PC-3 (cell line): ENCODE measurements around the gene SPSB4. TPM values are rescaled to one million over a fixed set of nuclear protein-coding genes. Genes with fewer than 3 reads are reported as not detected.

ENCODE experiments used
- ATAC-seq: fragments of 200-7000 bp; cut with Tn5 transposase; 2 replicates; pipeline ENCODE4 v1.9.1; 2020; ENCODE audit warnings: mild to moderate bottlenecking, moderate library complexity
- BruUV-seq: library from RNA; stranded (reverse); fragments of 400-500 nt; replicated peaks from 2 replicates; lab custom pipeline; 2021; lab: Mats Ljungman, UMichigan
- CTCF ChIA-PET: fragments of 300-600 bp; sonication (Branson Sonifier 250); formaldehyde crosslinking; loops from one replicate; lab custom pipeline; 2022; ENCODE audit warnings: antibody characterized with exemption; lab: Charles Lee
- POLR2A ChIA-PET: fragments of 300-600 bp; sonication (Branson Sonifier 250); formaldehyde crosslinking; loops from one replicate; lab custom pipeline; 2022; ENCODE audit warnings: antibody characterized with exemption; ENCODE audit not compliant: unreplicated experiment; lab: Charles Lee
- DNase-seq: peaks from one replicate; pipeline ENCODE4 v3.0.0-alpha.2; 2015
- H2AFZ ChIP-seq: fragments of 300-600 bp; sonication (generic); 2 replicates; pipeline ENCODE4 v1.6.0; 2016; ENCODE audit warnings: antibody characterized with exemption, low read length
- H3F3A ChIP-seq: fragments of 300-600 bp; sonication (generic); one replicate; pipeline ENCODE4 v1.6.0; 2017; ENCODE audit warnings: antibody characterized with exemption, low read length, control low read depth, mild to moderate bottlenecking; ENCODE audit not compliant: unreplicated experiment
- H3K27ac ChIP-seq: fragments of 300-600 bp; sonication (generic); 2 replicates; pipeline ENCODE4 v1.5.1; 2016; ENCODE audit warnings: mild to moderate bottlenecking, low read length
- H3K27me3 ChIP-seq: fragments of 300-600 bp; sonication (generic); 2 replicates; pipeline ENCODE4 v1.6.1; 2016; ENCODE audit warnings: low read length, mixed read lengths
- H3K36me3 ChIP-seq: fragments of 300-600 bp; sonication (generic); 2 replicates; pipeline ENCODE4 v1.6.1; 2016; ENCODE audit warnings: low read depth, mixed run types, low read length, mixed read lengths
- H3K4me1 ChIP-seq: fragments of 300-600 bp; sonication (generic); 2 replicates; pipeline ENCODE4 v1.5.1; 2016; ENCODE audit warnings: low read length; ENCODE audit not compliant: insufficient read depth
- H3K4me2 ChIP-seq: fragments of 300-600 bp; sonication (generic); 2 replicates; pipeline ENCODE4 v1.6.0; 2016; ENCODE audit warnings: low read length
- H3K4me3 ChIP-seq: fragments of 300-600 bp; sonication (generic); 2 replicates; pipeline ENCODE4 v1.5.1; 2016; ENCODE audit warnings: mild to moderate bottlenecking, low read length, mixed read lengths
- H3K79me2 ChIP-seq: fragments of 300-600 bp; sonication (generic); 2 replicates; pipeline ENCODE4 v1.6.1; 2017; ENCODE audit warnings: low read length, mixed read lengths
- H3K9ac ChIP-seq: fragments of 300-600 bp; sonication (generic); 2 replicates; pipeline ENCODE4 v1.6.0; 2016; ENCODE audit warnings: mild to moderate bottlenecking, low read length
- H3K9me2 ChIP-seq: fragments of 300-600 bp; sonication (generic); replicated peaks from 2 replicates; pipeline ENCODE4 v1.6.1; 2016; ENCODE audit warnings: mixed run types, low read length, mixed read lengths
- H3K9me3 ChIP-seq: fragments of 300-600 bp; sonication (generic); 2 replicates; pipeline ENCODE4 v1.6.1; 2016; ENCODE audit warnings: low read length, mixed read lengths
- H4K20me1 ChIP-seq: fragments of 300-600 bp; sonication (generic); 2 replicates; pipeline ENCODE4 v1.6.1; 2016; ENCODE audit warnings: low read length, mixed read lengths
- CTCF ChIP-seq: fragments of 300-600 bp; sonication (generic); conservative IDR thresholded peaks from 2 replicates; pipeline ENCODE4 v1.5.1; 2017; ENCODE audit warnings: antibody characterized with exemption, low read depth, mild to moderate bottlenecking, low read length
- EZH2 ChIP-seq: fragments of 300-600 bp; sonication (generic); IDR thresholded peaks from one replicate; pipeline ENCODE4 v1.6.1; 2017; ENCODE audit warnings: antibody characterized with exemption, mild to moderate bottlenecking, low read length; ENCODE audit not compliant: unreplicated experiment
- EZH2phosphoT487 ChIP-seq: fragments of 300-600 bp; sonication (generic); IDR thresholded peaks from 2 replicates; pipeline ENCODE4 v1.6.1; 2018; ENCODE audit warnings: mild to moderate bottlenecking, antibody characterized with exemption, low read length, borderline replicate concordance
- intact Hi-C: fragments of 100-400 bp; cut with micrococcal nuclease; formaldehyde crosslinking; loops from 2 replicates; pipeline ENCODE4 v1.9.0; 2023
- total RNA-seq: library from RNA; depleted of rRNA; stranded (reverse); fragments of >200 nt; gene quantifications from 2 replicates; pipeline ENCODE4 v1.2.3, GENCODE V29; 2014

Gene SPSB4
- total RNA-seq, 1 experiment from 2014 or later = not detected

DNA sequence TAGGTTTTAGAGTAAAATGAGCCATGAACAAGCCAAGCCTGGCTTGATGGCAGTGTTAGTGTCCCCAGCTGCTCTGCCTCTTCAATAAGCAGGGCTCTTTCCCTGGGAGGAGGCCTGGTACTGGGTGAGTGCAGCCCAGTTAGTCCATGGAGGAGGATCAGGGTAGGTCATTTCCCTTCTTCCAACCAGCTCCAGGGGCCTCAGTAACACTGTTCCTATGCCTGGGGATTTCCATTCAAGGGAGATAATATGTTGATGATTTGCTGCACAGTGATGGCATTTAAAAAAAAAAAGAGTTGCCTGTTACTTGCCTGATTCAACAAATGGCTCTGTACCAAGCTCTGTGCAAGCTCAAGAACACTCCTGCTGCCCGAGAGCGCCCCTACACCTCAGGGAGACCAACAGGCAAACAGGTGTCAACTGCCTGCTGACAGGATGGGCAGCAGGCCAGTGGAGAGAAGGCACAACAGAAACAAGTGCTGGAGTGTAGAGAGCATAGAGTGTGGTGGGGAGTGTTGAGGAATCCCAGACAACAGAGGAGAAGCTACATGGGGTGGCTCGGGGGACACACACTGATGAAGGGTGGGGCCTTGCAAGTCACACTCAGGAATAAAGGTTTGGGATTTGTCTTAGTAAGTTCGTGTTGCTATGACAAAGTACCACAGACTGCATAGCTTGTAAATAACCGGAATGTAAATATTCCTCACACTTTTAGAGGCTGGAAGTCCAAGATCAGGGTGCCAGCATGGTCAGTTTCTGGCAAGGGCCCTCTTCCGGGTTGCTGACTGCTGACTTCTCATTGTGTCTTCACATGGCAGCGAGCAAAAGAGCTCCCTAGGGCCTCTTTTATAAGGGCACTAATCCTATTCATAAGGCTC lies 101.9 kb downstream of the SPSB4 start:
- no peak overlapping the region for H3K9ac ChIP-seq
- ChIA-PET CTCF (no interaction called here), POLR2A (no interaction called here)

GRCh38 chr3:141153679-141153966 lies 102.5 kb downstream of the SPSB4 start:
- no peak overlapping the region for H3K27ac ChIP-seq
- no peaks in the 10 kb centered on the region for H4K20me1 ChIP-seq
- ATAC-seq (no peak), DNase-seq (no peak)
- POLR2A ChIA-PET = no interaction called here
- CTCF ChIA-PET = no interaction called here
- H3K4me1 ChIP-seq = no peaks in the 10 kb centered on the region
- no peak overlapping the region for H3K4me2 ChIP-seq
- H3K27me3 ChIP-seq = no peaks in the 10 kb centered on the region
- no peaks in the 10 kb centered on the region for H3K9me2 ChIP-seq
- H3F3A ChIP-seq = no peaks in the 10 kb centered on the region
- H3K79me2 ChIP-seq = no peaks in the 10 kb centered on the region
- no peaks in the 10 kb centered on the region for H3K9me3 ChIP-seq
- BruUV-seq = no TSS peak
- TF ChIP-seq EZH2 (no peak), EZH2phosphoT487 (no peak), CTCF (no peak)
- no peak overlapping the region for H3K4me3 ChIP-seq
- H3K36me3 ChIP-seq = no peaks in the 10 kb centered on the region
- no peak overlapping the region for H2AFZ ChIP-seq
- no peak overlapping the region for H3K9ac ChIP-seq
- intact Hi-C loops = no loop called here

More for the DNA sequence above, 101.9 kb downstream of the SPSB4 start:
- Histone ChIP-seq H3F3A (no peaks in the 10 kb centered on the region), H3K4me3 (no peak overlapping the region), H3K79me2 (no peaks in the 10 kb centered on the region), H3K9me2 (no peaks in the 10 kb centered on the region), H4K20me1 (no peaks in the 10 kb centered on the region), H3K27ac (no peak overlapping the region), H3K27me3 (no peaks in the 10 kb centered on the region), H3K4me2 (no peak overlapping the region), H3K9me3 (no peaks in the 10 kb centered on the region), H3K36me3 (no peaks in the 10 kb centered on the region), H2AFZ (no peak overlapping the region), H3K4me1 (peaks cover 2% of the 10 kb centered on the region; the same call in 1 of the 2 replicates)
- BruUV-seq = no TSS peak
- TF ChIP-seq CTCF (no peak), EZH2phosphoT487 (no peak), EZH2 (no peak)
- intact Hi-C loops = no loop called here
- ATAC-seq (no peak), DNase-seq (no peak)

- ATAC-seq = no peak
These were observed 113.7 kb downstream of the SPSB4 start for GRCh38 chr3:141164852-141165251.

More at GRCh38 chr3:141164852-141165251, 113.7 kb downstream of the SPSB4 start:
- Histone ChIP-seq H3K4me3 (no peak overlapping the region), H2AFZ (no peak overlapping the region), H3K27me3 (peaks cover 26% of the 10 kb centered on the region), H3K79me2 (no peaks in the 10 kb centered on the region), H3K4me2 (no peak overlapping the region), H3K9ac (no peak overlapping the region), H3K4me1 (no peaks in the 10 kb centered on the region), H3K9me2 (no peaks in the 10 kb centered on the region), H3F3A (no peaks in the 10 kb centered on the region), H3K9me3 (no peaks in the 10 kb centered on the region), H3K27ac (no peak overlapping the region), H4K20me1 (no peaks in the 10 kb centered on the region), H3K36me3 (no peaks in the 10 kb centered on the region)
- CTCF ChIA-PET = no interaction called here
- POLR2A ChIA-PET = no interaction called here
- BruUV-seq = no TSS peak
- TF ChIP-seq CTCF (no peak), EZH2phosphoT487 (no peak), EZH2 (no peak)
- intact Hi-C loops = no loop called here
- DNase-seq = no peak
